ENCODE data around the gene TRAF1.

The TRAF1 gene

GRCh38 chr9:120928015-120928482, 1.5 kb upstream of the TRAF1 start:
- ChIA-PET POLR2A (no interaction called here), CTCF (interaction anchor here (1.5 to 1.6 kb wide), 2 partner anchors 9 to 11 kb away, joined by 5 read pairs; no protein-coding TSS in a partner anchor)
- H3K4me3 ChIP-seq (ENCODE audit: low read depth, low read length), result peak overlapping the region; percentile 56
- no peak for TF ChIP-seq CTCF (IDR thresholded peaks at IDR 0.05; ENCODE audit: insufficient read depth, low read length, missing control alignments)
- DNase-seq (ENCODE audit: low read depth, low spot score), result no peak

GRCh38 chr9:120927269-120928014, 846 bp upstream of the TRAF1 start:
- ChIA-PET CTCF (interaction anchor here (1.5 to 3.2 kb wide), 4 partner anchors 9 to 58 kb away, joined by 5 to 9 read pairs (median 6); no protein-coding TSS in a partner anchor), POLR2A (no interaction called here)
- no peak for DNase-seq (ENCODE audit: low read depth, low spot score)
- no peak overlapping the region for H3K4me3 ChIP-seq (ENCODE audit: low read depth, low read length)
- TF ChIP-seq CTCF (IDR thresholded peaks at IDR 0.05; ENCODE audit: insufficient read depth, low read length, missing control alignments), result no peak

- no peak for TF ChIP-seq CTCF (IDR thresholded peaks at IDR 0.05; ENCODE audit: insufficient read depth, low read length, missing control alignments)
- H3K4me3 ChIP-seq (ENCODE audit: low read depth, low read length), result no peak overlapping the region
- POLR2A ChIA-PET, result no interaction called here
- CTCF ChIA-PET, result interaction anchor here (1.7 to 3.2 kb wide), 3 partner anchors 9 to 57 kb away, joined by 8 to 9 read pairs (median 9); no protein-coding TSS in a partner anchor
- peak; percentile 67 for DNase-seq (ENCODE audit: low read depth, low spot score)
Measured at GRCh38 chr9:120925535-120926396, 830 bp downstream of the TRAF1 start.

- DNase-seq (ENCODE audit: low read depth, low spot score), result no peak
- H3K4me3 ChIP-seq (ENCODE audit: low read depth, low read length), result no peak overlapping the region
- POLR2A ChIA-PET, result no interaction called here
- CTCF ChIA-PET, result interaction anchor here (1.7 to 3.2 kb wide), 3 partner anchors 8 to 56 kb away, joined by 8 to 9 read pairs (median 9); no protein-coding TSS in a partner anchor
- no peak for TF ChIP-seq CTCF (IDR thresholded peaks at IDR 0.05; ENCODE audit: insufficient read depth, low read length, missing control alignments)
Measured at GRCh38 chr9:120924698-120925534, 1.7 kb downstream of the TRAF1 start.

GRCh38 chr9:120923620-120924328, 2.8 kb downstream of the TRAF1 start:
- no peak overlapping the region for H3K4me3 ChIP-seq (ENCODE audit: low read depth, low read length)
- CTCF ChIA-PET, result interaction anchor here (0.5 to 2.7 kb wide), 3 partner anchors 13 to 526 kb away, joined by 5 to 10 read pairs (median 8); no protein-coding TSS in a partner anchor
- TF ChIP-seq CTCF (IDR thresholded peaks at IDR 0.05; ENCODE audit: insufficient read depth, low read length, missing control alignments), result no peak
- DNase-seq (ENCODE audit: low read depth, low spot score), result no peak
- POLR2A ChIA-PET, result no interaction called here

Data from AG04449 (cell line).